Stimulated activated naive CD8-positive, alpha-beta T cell treated with anti-CD3 and anti-CD28 coated beads, Interleukin-15, amount 100 ng/mL, for 72 hours (primary cell): Measurements from ENCODE around the gene VGLL4.
"Not testable (repeated sequence)": the region's sequence is repeated elsewhere in the genome, so short reads cannot be mapped to it uniquely, and the experiment has no call there.

Source experiments
- ATAC-seq: fragments of 150-1000 bp; cut with Tn5 transposase; 2 replicates; pipeline ENCODE4 v1.10.0; 2021; ENCODE audit warnings: mild to moderate bottlenecking, moderate library complexity
- DNase-seq, 2 donors: peaks; one replicate each; pipeline ENCODE4 v3.0.0; 2021 to 2022
- H3K27ac Mint-ChIP-seq, 2 donors: one replicate each; pipeline ENCODE4 v1.8.0; 2022; ENCODE audit warnings: mild to moderate bottlenecking in 2 of 2, mixed read lengths in 2 of 2, moderate library complexity in 2 of 2
- H3K27me3 Mint-ChIP-seq: one replicate; pipeline ENCODE4 v1.8.0; 2022; ENCODE audit warnings: mixed read lengths
- H3K4me1 Mint-ChIP-seq: one replicate; pipeline ENCODE4 v1.8.0; 2022; ENCODE audit warnings: mild to moderate bottlenecking, mixed read lengths
- H3K4me3 Mint-ChIP-seq, 2 donors: one replicate each; pipeline ENCODE4 v1.8.0; 2022; ENCODE audit warnings: mild to moderate bottlenecking in 2 of 2, mixed read lengths in 2 of 2, moderate library complexity in 1 of 2
- H3K9me3 Mint-ChIP-seq, 2 donors: one replicate each; pipeline ENCODE4 v1.8.0; 2022; ENCODE audit warnings: mixed read lengths in 2 of 2

The VGLL4 gene

DNA sequence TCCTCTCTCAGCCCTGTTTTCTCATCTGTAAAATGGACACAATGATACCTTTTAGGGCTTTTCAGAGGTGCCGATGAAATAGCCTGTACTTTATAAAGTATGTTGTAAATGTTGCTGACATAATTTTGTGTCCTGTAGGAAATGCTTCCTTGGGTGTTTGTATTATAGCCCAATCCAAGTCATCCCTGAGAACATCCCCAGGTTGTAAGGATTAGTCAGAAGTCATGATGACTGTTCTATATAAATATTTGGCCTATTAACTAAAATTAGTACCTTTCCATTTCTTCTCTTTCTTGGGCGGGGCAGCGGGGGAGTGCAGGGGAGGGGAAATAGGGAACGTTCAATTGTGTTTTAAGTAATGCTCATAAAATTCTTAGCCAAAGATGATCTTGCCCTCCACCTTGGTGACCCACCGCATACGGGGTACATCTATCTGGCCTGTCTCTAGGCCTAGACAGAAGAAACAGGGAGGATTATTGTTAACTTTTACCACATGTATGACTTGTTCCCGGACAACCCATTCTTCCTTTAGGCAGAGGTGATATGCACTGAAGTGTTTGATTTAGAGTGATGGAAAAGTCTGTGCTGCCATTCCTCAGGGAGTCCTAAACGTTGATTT is 120.7 kb downstream of the VGLL4 start:
- Mint-ChIP-seq H3K27ac (no peak overlapping the region), H3K9me3 (no peaks in the 10 kb centered on the region), H3K4me3 (no peak overlapping the region), H3K27me3 (no peaks in the 10 kb centered on the region), H3K4me1 (no peaks in the 10 kb centered on the region)
- DNase-seq = no peak
- ATAC-seq = no peak

- H3K4me3 Mint-ChIP-seq = no peak overlapping the region
- no peak for DNase-seq
- H3K27me3 Mint-ChIP-seq = no peaks in the 10 kb centered on the region
- H3K4me1 Mint-ChIP-seq = no peaks in the 10 kb centered on the region
- no peak for ATAC-seq
- H3K27ac Mint-ChIP-seq = no peak overlapping the region
- no peaks in the 10 kb centered on the region for H3K9me3 Mint-ChIP-seq
Measured at GRCh38 chr3:11522398-11522715, 121.4 kb downstream of the VGLL4 start.

- no peaks in the 10 kb centered on the region for H3K9me3 Mint-ChIP-seq
- H3K27ac Mint-ChIP-seq = no peak overlapping the region
- H3K4me3 Mint-ChIP-seq = no peak overlapping the region
- H3K27me3 Mint-ChIP-seq = no peaks in the 10 kb centered on the region
- H3K4me1 Mint-ChIP-seq = no peaks in the 10 kb centered on the region
- no peak for ATAC-seq
- DNase-seq = no peak
Measured at GRCh38 chr3:11521167-11521566, 122.5 kb downstream of the VGLL4 start.

DNA sequence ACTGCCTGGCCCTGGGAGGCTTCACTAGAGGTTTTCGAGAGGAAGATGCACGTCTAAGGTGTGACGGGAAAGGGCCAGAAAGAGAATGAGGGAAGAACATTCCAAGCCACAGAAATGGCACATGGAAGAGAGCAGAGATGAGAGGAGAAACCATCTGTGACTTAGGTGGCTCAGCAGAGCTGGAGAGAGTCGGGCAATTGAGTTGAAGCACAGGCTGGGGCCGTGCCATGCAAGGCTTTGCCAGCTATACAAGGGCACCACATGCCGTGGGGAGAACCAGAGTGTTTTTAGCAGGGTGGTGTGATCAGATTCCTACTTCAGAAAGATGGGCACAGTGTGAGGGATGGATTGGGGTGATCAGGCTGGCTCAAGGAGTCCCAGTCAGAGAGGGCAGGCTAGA is 126.1 kb downstream of the VGLL4 start:
- Mint-ChIP-seq H3K27me3 (no peaks in the 10 kb centered on the region), H3K27ac (no peak overlapping the region), H3K9me3 (no peaks in the 10 kb centered on the region), H3K4me1 (peaks cover 11% of the 10 kb centered on the region), H3K4me3 (no peak overlapping the region)
- DNase-seq (no peak), ATAC-seq (no peak)

DNA sequence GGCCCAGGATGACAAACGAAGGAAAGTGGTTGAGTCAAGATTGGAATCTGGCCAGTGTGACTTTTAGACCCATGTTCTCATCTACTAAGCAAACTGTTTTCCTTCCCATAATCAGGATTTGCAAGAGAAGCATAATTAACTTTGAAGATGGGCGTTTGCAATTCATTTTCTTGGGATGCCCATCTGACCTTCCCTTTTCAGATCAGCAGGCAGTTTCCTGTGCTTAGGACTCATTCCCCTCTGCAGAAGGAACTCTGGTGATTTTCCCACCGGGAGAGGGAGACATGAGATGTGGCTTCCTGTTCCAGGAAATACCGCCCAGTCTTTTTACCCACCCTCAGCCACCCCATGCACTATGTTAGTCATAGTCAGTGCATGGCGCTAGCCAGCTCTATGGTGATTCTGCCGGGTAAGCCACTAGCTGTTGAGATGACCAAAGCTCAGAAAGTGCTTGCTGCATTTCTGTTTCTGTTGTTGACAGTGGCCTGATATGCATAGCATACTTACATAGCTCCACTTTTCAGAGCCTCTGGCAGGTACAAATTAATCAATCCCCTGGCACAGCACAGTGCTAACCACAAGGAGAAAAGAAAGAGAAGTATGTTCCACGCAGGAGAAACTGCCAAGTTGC is 129.4 kb downstream of the VGLL4 start:
- ATAC-seq (no peak), DNase-seq (no peak)
- Mint-ChIP-seq H3K4me3 (no peak overlapping the region), H3K9me3 (no peaks in the 10 kb centered on the region), H3K27me3 (no peaks in the 10 kb centered on the region), H3K27ac (peak overlapping the region in 1 of 2 donors; percentile 67), H3K4me1 (peaks cover 11% of the 10 kb centered on the region)

DNA sequence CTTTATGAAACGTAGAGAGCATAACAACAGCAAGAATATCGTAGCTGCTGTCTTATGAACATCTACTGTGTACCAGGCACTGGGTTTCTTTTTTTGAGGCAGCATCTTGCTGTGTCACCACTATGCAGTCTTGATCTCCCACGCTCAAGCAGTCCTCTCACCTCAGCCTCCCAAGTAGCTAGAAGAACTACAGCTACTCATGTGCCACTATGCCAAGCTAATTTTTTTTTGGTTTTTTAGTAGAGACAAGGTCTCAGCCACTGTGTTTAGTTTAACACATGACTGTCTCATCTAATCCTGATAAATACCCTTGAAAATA is 129.9 kb downstream of the VGLL4 start:
- no peaks in the 10 kb centered on the region for H3K27me3 Mint-ChIP-seq
- H3K27ac Mint-ChIP-seq = no peak overlapping the region
- no peak overlapping the region for H3K4me3 Mint-ChIP-seq
- ATAC-seq (no peak), DNase-seq (no peak)
- H3K4me1 Mint-ChIP-seq = peaks cover 11% of the 10 kb centered on the region
- no peaks in the 10 kb centered on the region for H3K9me3 Mint-ChIP-seq

- H3K4me3 Mint-ChIP-seq, H3K9me3 Mint-ChIP-seq, DNase-seq, ATAC-seq, H3K27me3 Mint-ChIP-seq, H3K27ac Mint-ChIP-seq: not testable (repeated sequence)
- H3K4me1 Mint-ChIP-seq = peaks cover 11% of the 10 kb centered on the region
Measured at GRCh38 chr3:11513125-11513816, 130.4 kb downstream of the VGLL4 start.

DNA sequence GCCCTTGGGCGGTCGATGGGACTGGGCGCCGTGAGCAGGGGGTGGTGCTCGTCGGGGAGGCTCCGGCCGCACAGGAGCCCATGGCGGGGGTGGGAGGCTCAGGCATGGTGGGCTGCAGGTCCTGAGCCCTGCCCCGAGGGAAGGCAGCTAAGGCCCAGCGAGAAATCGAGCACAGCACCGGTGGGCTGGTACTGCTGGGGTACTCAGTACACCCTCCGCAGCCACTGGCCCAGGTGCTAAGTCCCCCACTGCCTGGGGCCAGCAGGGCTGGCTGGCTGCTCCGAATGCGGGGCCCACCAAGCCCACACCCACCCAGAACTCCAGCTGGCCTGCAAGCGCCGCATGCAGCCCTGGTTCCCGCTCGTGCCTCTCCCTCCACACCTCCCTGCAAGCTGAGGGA is 132.1 kb downstream of the VGLL4 start:
- not testable (repeated sequence) for H3K27me3 Mint-ChIP-seq, ATAC-seq, H3K4me3 Mint-ChIP-seq, H3K9me3 Mint-ChIP-seq, DNase-seq
- Mint-ChIP-seq H3K4me1 (peaks cover 11% of the 10 kb centered on the region), H3K27ac (peak overlapping the region in 1 of 2 donors; percentile 59)

DNA sequence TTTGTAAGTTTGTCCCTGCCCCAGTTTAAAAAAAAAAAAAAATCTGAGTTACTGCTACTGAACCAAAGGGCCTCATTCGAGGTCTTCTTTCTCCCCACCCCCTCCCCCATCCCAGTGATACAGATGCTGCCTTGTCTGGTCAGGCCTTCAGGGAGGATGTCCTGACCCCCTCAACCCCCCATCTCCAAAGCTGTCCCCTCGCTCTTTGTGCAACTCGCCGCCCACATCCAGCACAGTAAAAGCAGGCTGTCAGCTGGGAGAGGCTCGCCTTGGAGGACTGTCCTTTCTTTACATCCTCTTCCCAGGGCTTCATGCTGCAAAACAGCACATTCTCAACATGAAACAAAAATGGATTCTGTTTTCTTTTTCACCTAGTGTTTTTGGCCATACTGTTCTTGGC is 133.4 kb downstream of the VGLL4 start:
- H3K4me3 Mint-ChIP-seq = no peak overlapping the region
- no peak for ATAC-seq
- no peak for DNase-seq
- H3K9me3 Mint-ChIP-seq = no peaks in the 10 kb centered on the region
- peaks cover 11% of the 10 kb centered on the region for H3K4me1 Mint-ChIP-seq
- H3K27me3 Mint-ChIP-seq = no peaks in the 10 kb centered on the region
- H3K27ac Mint-ChIP-seq = no peak overlapping the region

DNA sequence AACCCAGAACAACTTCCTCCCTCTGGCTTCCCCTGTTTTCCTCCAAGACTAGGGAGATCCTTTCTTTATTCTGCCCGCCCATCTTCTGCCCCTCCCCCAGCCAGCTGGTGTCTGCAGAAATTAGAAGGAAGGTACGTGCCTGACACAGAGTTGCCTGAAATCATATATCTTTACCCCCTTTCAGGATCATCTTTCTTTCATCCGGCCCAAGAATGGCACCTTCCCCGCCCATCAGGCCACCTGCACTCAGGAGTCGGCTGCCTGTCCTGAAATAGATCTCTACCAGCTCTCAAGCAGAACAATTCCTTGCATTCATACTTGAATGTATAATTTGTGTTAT is 133.7 kb downstream of the VGLL4 start:
- no peak for DNase-seq
- ATAC-seq = no peak
- Mint-ChIP-seq H3K4me3 (no peak overlapping the region), H3K4me1 (peaks cover 11% of the 10 kb centered on the region), H3K9me3 (no peaks in the 10 kb centered on the region), H3K27me3 (no peaks in the 10 kb centered on the region), H3K27ac (peak overlapping the region; percentile 61 to 77)

- Mint-ChIP-seq H3K27ac (no peak overlapping the region), H3K4me3 (no peak overlapping the region), H3K9me3 (no peaks in the 10 kb centered on the region), H3K27me3 (no peaks in the 10 kb centered on the region), H3K4me1 (peaks cover 8% of the 10 kb centered on the region)
- DNase-seq (no peak), ATAC-seq (no peak)
Measured at GRCh38 chr3:11509173-11510000, 134.3 kb downstream of the VGLL4 start.

DNA sequence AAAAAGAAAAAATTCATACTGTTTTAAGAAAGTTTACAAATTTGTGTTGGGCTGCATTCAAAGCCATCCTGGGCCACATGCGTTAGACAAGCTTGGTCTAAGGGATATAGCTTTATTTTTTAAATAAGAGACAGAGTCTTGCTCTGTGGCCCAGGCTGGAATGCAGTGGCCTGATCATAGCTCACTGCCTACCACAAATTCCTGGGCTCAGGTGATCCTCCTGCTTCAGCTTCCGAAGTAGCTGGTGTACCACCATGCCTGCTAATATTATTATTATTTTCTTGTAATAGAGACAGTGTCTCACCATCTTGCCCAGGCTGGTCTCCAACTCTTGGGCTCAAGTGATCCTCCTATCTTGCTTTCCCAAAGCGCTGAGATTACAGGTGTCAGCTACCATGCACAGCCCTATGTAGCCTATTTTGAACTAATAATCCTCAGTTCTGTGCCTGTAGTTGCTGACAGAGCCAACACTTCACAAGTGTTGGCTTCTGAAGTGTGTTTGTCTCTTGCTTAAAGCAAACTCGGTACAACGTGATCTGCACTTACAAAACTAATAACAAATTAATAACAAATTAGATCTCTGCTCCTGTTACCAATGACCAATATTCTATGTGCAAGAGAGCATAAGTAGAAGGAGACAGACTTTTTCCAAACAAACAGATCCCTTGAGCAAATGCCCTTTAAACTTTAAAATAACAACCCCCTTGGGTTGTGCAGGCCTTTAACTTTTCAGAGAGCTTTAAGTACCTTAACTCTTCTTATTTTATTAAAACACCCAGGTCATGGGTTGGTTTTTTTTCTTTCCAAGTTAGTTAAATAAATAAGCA is 135.2 kb downstream of the VGLL4 start:
- Mint-ChIP-seq H3K4me3 (no peak overlapping the region), H3K9me3 (no peaks in the 10 kb centered on the region), H3K27ac (no peak overlapping the region), H3K27me3 (no peaks in the 10 kb centered on the region), H3K4me1 (no peaks in the 10 kb centered on the region)
- DNase-seq (no peak), ATAC-seq (no peak)

DNA sequence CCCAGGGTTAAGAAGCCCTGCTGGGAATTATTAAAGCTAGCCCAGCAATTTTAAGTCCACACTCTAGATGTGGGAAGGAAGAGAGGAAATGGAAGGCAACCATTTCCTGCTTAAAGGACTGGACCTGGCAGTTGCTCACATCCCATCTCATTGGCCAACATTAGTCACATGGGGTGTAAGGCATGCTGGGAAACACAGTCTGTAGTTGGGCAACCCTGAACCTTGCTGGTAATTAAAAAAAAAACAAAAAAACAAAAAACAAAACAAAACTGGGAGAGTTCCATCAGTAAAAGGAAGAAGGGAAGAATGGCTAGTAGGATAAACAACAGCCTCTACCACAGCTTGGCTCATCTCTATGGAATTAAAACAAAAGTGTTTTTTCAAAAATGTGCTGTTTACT is 136.0 kb downstream of the VGLL4 start:
- no peak overlapping the region for H3K4me3 Mint-ChIP-seq
- H3K27ac Mint-ChIP-seq = peak overlapping the region in 1 of 2 donors; percentile 84
- no peaks in the 10 kb centered on the region for H3K9me3 Mint-ChIP-seq
- H3K4me1 Mint-ChIP-seq = no peaks in the 10 kb centered on the region
- DNase-seq (no peak), ATAC-seq (no peak)
- H3K27me3 Mint-ChIP-seq = no peaks in the 10 kb centered on the region
